Endothelial cell of umbilical vein (primary cell): ENCODE data around the gene PRSS53. TPM values are rescaled to one million over a fixed set of nuclear protein-coding genes. Genes with fewer than 3 reads are reported as not detected.

ENCODE experiments used
- BruUV-seq: library from RNA; stranded (reverse); fragments of 400-500 nt; replicated peaks from 2 replicates; lab custom pipeline; 2021; lab: Mats Ljungman, UMichigan
- CTCF ChIA-PET: fragments of 300-600, 350-600 bp; sonication (Branson Sonifier 250); formaldehyde crosslinking; loops from one replicate; lab custom pipeline; 2021; ENCODE audit warnings: antibody characterized with exemption, inconsistent platforms; lab: Charles Lee
- POLR2A ChIA-PET: fragments of 300-600, 350-600 bp; sonication (Branson Sonifier 250); formaldehyde crosslinking; loops from one replicate; lab custom pipeline; 2021; ENCODE audit warnings: antibody characterized with exemption, inconsistent platforms; lab: Charles Lee
- DNase-seq: peaks from one replicate; pipeline ENCODE4 v3.0.0-alpha.2; 2011; ENCODE audit warnings: low read depth, low spot score
- FAIRE-seq: peaks from 2 replicates; lab custom pipeline; 2011; peaks lifted over from hg19 to GRCh38; lab: Jason Lieb, UNC
- H2AFZ ChIP-seq: 2 replicates; pipeline ENCODE4 v1.6.0; 2012; ENCODE audit warnings: low read depth, low read length, control low read depth, inconsistent platforms
- H3K27ac ChIP-seq: 2 replicates; pipeline ENCODE4 v1.5.1; 2011; ENCODE audit warnings: low read depth, mild to moderate bottlenecking, control low read depth, low read length, moderate library complexity; ENCODE audit not compliant: insufficient read depth
- H3K27me3 ChIP-seq, 2 experiments: 2 replicates each; pipeline versions ENCODE4 v1.6.0 to v1.6.1; 2011; ENCODE audit warnings: low read length in 2 of 2, mixed read lengths in 1 of 2; ENCODE audit not compliant: control insufficient read depth in 2 of 2, insufficient read depth in 2 of 2
- H3K36me3 ChIP-seq, 2 experiments: 2 replicates in 1 of 2; 3 replicates in 1 of 2; pipeline ENCODE4 v1.5.1; 2011; ENCODE audit warnings: low read length in 2 of 2, mild to moderate bottlenecking in 1 of 2, moderate library complexity in 1 of 2; ENCODE audit not compliant: control insufficient read depth in 2 of 2, insufficient read depth in 2 of 2; ENCODE audit errors: extremely low read depth in 1 of 2
- H3K4me1 ChIP-seq: 3 replicates; pipeline ENCODE4 v1.5.1; 2011; ENCODE audit warnings: mild to moderate bottlenecking, low read length; ENCODE audit not compliant: control insufficient read depth, insufficient read depth; ENCODE audit errors: extremely low read depth
- H3K4me2 ChIP-seq: 2 replicates; pipeline ENCODE4 v1.6.1; 2011; ENCODE audit warnings: low read length, control low read depth, mixed read lengths; ENCODE audit not compliant: insufficient read depth
- H3K4me3 ChIP-seq, 3 experiments: fragments of 200-600 bp in 1 of 3; sonication (generic), shearing (Covaris generic) in 1 of 3; replicated peaks in 1 of 3; 2 replicates each; pipeline ENCODE4 v1.5.1; 2011 to 2016; ENCODE audit warnings: control low read depth in 3 of 3, low read length in 3 of 3, mild to moderate bottlenecking in 2 of 3, inconsistent platforms in 1 of 3, low read depth in 1 of 3, moderate library complexity in 1 of 3; ENCODE audit not compliant: insufficient read depth in 1 of 3
- H3K79me2 ChIP-seq: 2 replicates; pipeline ENCODE4 v1.6.0; 2012; ENCODE audit warnings: low read length, inconsistent platforms; ENCODE audit not compliant: control insufficient read depth, insufficient read depth
- H3K9ac ChIP-seq: replicated peaks from 2 replicates; pipeline ENCODE3; 2011; ENCODE audit warnings: low read length, control low read depth; ENCODE audit not compliant: insufficient read depth; ENCODE audit errors: extremely low read depth
- H3K9me1 ChIP-seq: replicated peaks from 3 replicates; pipeline ENCODE4 v1.6.0; 2011; ENCODE audit warnings: mild to moderate bottlenecking, low read length; ENCODE audit not compliant: control insufficient read depth, insufficient read depth; ENCODE audit errors: extremely low read depth
- H3K9me3 ChIP-seq: replicated peaks from 2 replicates; pipeline ENCODE4 v1.5.1; 2012; ENCODE audit warnings: low read length, inconsistent platforms; ENCODE audit not compliant: control insufficient read depth, insufficient read depth
- H4K20me1 ChIP-seq: replicated peaks from 2 replicates; pipeline ENCODE3; 2011; ENCODE audit warnings: mild to moderate bottlenecking, low read length; ENCODE audit not compliant: control insufficient read depth, insufficient read depth; ENCODE audit errors: extremely low read depth
- EZH2 ChIP-seq: IDR thresholded peaks from 2 replicates; pipeline ENCODE4 v1.6.1; 2012; ENCODE audit warnings: borderline replicate concordance, low read depth, mild to moderate bottlenecking, moderate library complexity, low read length, inconsistent platforms; ENCODE audit not compliant: severe bottlenecking
- FOS ChIP-seq: IDR thresholded peaks from 2 replicates; pipeline ENCODE4 v1.6.1; 2011; ENCODE audit warnings: mild to moderate bottlenecking, low read length, moderate library complexity, borderline replicate concordance; ENCODE audit not compliant: insufficient read depth
- GATA2 ChIP-seq: IDR thresholded peaks from 2 replicates; pipeline ENCODE4 v1.7.0; 2011; ENCODE audit warnings: low read depth, mild to moderate bottlenecking, moderate library complexity, mixed read lengths, low read length; ENCODE audit not compliant: insufficient read length, insufficient read depth
- JUN ChIP-seq: IDR thresholded peaks from 2 replicates; pipeline ENCODE4 v1.6.1; 2011; ENCODE audit warnings: borderline replicate concordance, low read depth; ENCODE audit not compliant: insufficient read length, insufficient read depth
- MYC ChIP-seq: IDR thresholded peaks from one replicate; pipeline ENCODE4 v1.6.1; 2011; ENCODE audit warnings: mild to moderate bottlenecking, low read depth, low read length
- POLR2A ChIP-seq: IDR thresholded peaks from 2 replicates; pipeline ENCODE4 v1.6.1; 2012; ENCODE audit warnings: low read depth, mild to moderate bottlenecking, control low read depth, low read length
- POLR2AphosphoS5 ChIP-seq: IDR thresholded peaks from 2 replicates; pipeline ENCODE4 v1.6.1; 2012; ENCODE audit warnings: low read depth, mild to moderate bottlenecking, control low read depth, low read length, moderate library complexity; ENCODE audit not compliant: insufficient read depth
- dilution Hi-C: fragments of 300-500 bp; cut with MboI; formaldehyde crosslinking; loops from one replicate; pipeline ENCODE4 v1.15.0; 2019; ENCODE audit warnings: low sequenced_read_pairs; ENCODE audit not compliant: extremely low pct_ligation_motif_present
- intact Hi-C: fragments of 100-400 bp; cut with micrococcal nuclease; formaldehyde crosslinking; loops from one replicate; pipeline ENCODE4 v1.10.0; 2022
- polyA plus RNA-seq, 4 experiments: library from polyadenylated mRNA; depleted of rRNA in 3 of 4; stranded (reverse) in 3 of 4; unstranded in 1 of 4; fragments of >200 nt; gene quantifications; 2 replicates each; pipeline versions ENCODE4 v1.2.1 to v1.2.3, GENCODE V29; 2011 to 2012; ENCODE audit warnings: missing spikeins in 1 of 4
- total RNA-seq: library from RNA; stranded (reverse); gene quantifications from 2 replicates; pipeline ENCODE4 v1.2.3, GENCODE V29; 2021
- TF ChIP-seq, protein P1 (sequence below), 2 donors: IDR thresholded peaks; 1 replicate in 1 of 2; 2 replicates in 1 of 2; pipeline ENCODE4 v1.5.1; 2011; ENCODE audit warnings: low read length in 2 of 2, mild to moderate bottlenecking in 2 of 2, moderate library complexity in 2 of 2, control low read depth in 1 of 2, inconsistent platforms in 1 of 2, low read depth in 1 of 2; ENCODE audit not compliant: insufficient read depth in 1 of 2; ENCODE audit errors: extremely low read depth in 1 of 2
- TF ChIP-seq, protein P2 (sequence below): IDR thresholded peaks from 2 replicates; pipeline ENCODE4 v1.6.1; 2011; ENCODE audit not compliant: insufficient read depth, insufficient read length

PRSS53 gene
- total and polyA plus RNA-seq, 2 donors (not counting 3 experiments of a cell fraction or from before 2014, with no cell fraction given): 2.8 to 3.5 TPM

DNA sequence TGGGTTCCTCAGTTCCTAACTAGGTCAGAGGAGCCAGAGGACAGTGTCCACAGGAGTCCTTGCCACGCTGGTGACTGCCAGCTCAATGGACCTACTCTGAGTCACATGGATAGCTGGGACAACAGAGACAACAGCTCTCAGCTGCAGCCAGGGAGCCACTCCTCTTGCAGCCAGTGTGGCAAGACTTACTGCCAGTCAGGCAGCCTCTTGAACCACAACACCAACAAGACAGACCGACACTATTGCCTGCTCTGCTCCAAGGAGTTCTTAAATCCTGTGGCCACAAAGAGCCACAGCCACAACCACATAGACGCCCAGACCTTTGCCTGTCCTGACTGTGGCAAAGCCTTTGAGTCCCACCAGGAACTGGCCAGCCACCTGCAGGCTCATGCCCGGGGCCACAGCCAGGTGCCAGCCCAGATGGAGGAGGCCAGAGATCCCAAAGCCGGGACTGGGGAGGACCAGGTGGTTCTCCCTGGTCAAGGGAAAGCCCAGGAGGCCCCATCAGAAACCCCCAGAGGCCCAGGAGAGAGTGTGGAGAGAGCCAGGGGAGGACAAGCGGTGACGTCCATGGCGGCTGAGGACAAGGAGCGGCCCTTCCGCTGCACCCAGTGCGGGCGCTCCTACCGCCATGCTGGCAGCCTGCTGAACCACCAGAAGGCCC, 7.9 kb downstream of the PRSS53 start:
- TF ChIP-seq POLR2A (no peak), MYC (no peak), POLR2AphosphoS5 (no peak), JUN (no peak), GATA2 (no peak), EZH2 (no peak), FOS (no peak)
- TF ChIP-seq, protein P1, sequence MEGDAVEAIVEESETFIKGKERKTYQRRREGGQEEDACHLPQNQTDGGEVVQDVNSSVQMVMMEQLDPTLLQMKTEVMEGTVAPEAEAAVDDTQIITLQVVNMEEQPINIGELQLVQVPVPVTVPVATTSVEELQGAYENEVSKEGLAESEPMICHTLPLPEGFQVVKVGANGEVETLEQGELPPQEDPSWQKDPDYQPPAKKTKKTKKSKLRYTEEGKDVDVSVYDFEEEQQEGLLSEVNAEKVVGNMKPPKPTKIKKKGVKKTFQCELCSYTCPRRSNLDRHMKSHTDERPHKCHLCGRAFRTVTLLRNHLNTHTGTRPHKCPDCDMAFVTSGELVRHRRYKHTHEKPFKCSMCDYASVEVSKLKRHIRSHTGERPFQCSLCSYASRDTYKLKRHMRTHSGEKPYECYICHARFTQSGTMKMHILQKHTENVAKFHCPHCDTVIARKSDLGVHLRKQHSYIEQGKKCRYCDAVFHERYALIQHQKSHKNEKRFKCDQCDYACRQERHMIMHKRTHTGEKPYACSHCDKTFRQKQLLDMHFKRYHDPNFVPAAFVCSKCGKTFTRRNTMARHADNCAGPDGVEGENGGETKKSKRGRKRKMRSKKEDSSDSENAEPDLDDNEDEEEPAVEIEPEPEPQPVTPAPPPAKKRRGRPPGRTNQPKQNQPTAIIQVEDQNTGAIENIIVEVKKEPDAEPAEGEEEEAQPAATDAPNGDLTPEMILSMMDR (IDR thresholded peaks at IDR 0.05; ENCODE audit: extremely low read depth in 1 of 2, insufficient read depth in 1 of 2, low read depth in 1 of 2, low read length in 2 of 2): no peak
- TF ChIP-seq, protein P2, sequence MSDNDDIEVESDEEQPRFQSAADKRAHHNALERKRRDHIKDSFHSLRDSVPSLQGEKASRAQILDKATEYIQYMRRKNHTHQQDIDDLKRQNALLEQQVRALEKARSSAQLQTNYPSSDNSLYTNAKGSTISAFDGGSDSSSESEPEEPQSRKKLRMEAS: no peak
- DNase-seq (no peak), FAIRE-seq (no peak)
- Histone ChIP-seq H3K4me2 (no peak overlapping the region), H3K4me3 (no peak overlapping the region), H2AFZ (no peak overlapping the region), H4K20me1 (no peaks in the 10 kb centered on the region), H3K9me1 (no peaks in the 10 kb centered on the region), H3K9ac (no peak overlapping the region), H3K27ac (no peak overlapping the region), H3K4me1 (no peaks in the 10 kb centered on the region), H3K27me3 (no peaks in the 10 kb centered on the region), H3K9me3 (no peaks in the 10 kb centered on the region), H3K79me2 (peaks cover 15% of the 10 kb centered on the region), H3K36me3 (peaks cover 3 to 42% of the 10 kb centered on the region in 2 experiments)
- intact Hi-C loops: no loop called here
- dilution Hi-C loops: no loop called here
- no TSS peak for BruUV-seq
- ChIA-PET POLR2A (no interaction called here), CTCF (no interaction called here)
